HS-27A (cell line): ENCODE results near the gene TTLL11.
A peak's percentile ranks its signal among the peaks of the same experiment; 100 is the strongest.

Source experiments
- DNase-seq: peaks from one replicate; pipeline ENCODE4 v3.0.0-alpha.2; 2012; ENCODE audit warnings: low read depth, missing footprints

TTLL11 gene

DNA sequence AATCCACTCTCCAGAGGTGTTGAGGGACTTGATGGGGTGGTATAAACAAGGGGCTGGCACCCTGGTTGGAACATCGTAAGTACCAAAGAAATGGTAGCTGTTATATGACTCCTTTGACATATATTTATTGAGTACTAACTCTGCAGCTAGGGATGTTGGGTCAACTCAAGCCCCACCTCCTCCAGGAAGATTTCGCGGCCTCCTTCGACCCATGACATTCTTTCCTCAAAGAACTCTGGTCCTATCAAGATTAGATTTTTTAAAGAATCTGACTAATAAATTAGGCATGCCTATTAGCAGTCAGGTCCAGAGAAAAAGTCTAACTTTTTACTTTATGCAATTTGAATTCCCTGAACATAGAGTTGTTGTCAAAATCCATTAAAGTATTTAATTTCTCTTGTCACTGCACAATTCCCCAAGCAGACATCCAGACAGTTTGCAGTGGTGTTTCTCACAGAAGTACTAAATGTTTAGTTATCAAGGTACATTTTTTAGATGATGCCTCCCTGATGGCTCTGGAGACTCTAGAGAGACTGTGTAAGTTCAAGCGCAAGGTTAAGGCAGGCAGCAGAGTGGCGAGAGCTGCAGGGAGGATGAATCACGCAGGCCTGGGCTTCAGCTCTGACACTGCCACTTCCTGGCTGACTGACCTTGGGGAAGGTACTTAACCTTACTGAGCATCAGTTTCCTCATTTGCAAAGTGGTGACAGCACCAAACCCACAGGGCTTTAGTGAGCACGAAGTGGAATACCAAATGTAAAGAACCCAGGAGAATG is 209.6 kb downstream of the TTLL11 start:
- DNase-seq: no peak

DNA sequence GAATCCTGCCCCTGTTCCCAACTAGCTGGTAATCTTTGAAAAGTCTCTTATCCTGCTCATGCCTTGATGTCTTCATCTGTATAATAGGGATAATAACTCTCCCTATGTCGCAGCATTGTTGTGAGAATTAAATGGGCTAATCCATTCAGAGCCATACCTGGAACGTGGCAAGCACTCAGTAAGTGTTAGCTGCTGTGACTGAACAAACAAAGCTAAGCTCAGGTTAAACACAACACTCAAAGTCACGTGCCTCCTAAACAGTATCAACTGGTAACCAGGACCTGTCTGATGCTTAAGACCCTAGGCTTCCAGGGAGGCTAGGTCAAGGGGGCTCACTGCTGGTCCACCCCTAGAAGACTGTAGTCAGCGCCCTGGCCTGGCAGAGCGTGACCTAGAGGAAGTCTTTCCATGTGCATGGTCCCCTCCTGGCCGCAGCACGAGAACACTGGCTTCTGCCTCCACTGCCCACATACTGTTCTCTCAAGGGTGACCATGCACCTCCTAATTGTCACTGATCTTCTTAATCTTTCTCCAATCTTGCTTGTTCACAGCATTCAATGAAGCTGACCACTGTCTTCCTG is 211.1 kb downstream of the TTLL11 start:
- DNase-seq: no peak

DNA sequence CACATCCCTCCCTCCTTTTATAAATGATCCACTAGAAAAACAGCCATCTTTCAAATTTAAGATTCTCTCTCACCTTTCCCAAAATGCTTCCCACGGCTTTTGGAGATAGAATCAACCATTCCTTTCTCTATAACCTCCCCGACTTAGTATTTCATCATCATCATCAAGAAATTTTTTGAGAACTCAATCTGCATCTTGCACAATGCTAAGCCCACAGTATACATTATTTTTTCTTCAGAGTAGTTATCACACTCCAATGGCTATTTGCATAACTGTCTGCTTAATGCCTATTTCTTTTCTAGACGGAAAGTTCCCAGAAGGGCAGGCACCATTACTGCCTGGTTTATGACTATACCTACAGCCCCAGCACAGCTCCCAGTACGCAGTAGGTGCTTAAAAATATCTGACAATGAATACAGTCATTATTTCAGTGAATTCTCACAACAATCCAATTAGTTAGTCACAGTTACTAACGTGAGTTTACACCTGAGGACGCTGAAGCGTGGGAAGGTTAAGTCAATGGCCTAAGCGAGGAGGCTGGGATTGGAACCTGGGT is 212.7 kb downstream of the TTLL11 start:
- DNase-seq: no peak

DNA sequence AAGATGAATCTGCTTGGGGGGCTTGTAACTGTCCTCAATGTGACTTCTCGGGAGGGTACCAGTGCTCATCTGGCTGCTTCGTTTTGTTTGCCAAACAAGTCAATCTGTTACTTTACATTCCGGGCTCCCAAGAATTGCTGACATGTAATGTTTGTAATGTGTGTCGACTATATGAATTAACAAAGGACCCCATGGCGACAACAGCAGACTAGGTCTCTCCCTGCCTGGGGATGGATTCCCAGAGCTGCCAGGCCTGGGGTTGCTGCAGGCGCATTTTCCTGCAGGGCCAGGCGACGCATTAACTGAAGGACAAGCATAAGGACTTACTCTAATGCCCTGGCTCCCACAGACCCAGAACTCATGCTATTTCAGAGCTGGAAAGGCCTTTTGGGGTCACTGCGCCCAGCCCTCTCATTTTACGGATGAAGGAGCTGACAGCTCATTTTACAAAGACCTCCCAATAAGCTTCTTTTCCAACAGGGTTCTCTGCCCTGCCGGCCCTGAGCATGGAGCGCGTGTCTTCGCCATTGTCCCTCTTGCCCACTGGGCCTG is 214.8 kb downstream of the TTLL11 start:
- no peak for DNase-seq

GRCh38 chr9:121876658-121877271 is 216.3 kb downstream of the TTLL11 start:
- no peak for DNase-seq

DNA sequence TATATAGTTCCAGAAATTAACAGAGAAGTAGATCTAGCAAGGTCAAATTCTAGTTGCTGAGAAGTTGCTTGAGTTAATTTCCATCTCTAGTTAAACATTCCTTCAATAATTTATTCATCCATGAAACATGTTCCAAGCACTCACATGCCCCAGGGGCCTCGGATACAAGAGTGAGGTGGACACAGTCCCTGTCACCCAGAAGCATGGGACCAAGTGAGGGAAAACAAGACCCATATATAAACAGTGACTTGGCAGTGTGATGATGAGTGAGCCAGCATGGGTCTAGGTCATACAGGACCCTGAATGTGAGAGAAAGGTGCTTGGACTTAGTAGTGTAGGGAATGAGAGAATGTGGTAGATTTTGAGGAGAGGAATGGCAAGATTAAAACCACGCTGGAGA is 216.9 kb downstream of the TTLL11 start:
- DNase-seq: no peak

- no peak for DNase-seq
These were observed 218.6 kb downstream of the TTLL11 start for GRCh38 chr9:121874524-121874923.

DNA sequence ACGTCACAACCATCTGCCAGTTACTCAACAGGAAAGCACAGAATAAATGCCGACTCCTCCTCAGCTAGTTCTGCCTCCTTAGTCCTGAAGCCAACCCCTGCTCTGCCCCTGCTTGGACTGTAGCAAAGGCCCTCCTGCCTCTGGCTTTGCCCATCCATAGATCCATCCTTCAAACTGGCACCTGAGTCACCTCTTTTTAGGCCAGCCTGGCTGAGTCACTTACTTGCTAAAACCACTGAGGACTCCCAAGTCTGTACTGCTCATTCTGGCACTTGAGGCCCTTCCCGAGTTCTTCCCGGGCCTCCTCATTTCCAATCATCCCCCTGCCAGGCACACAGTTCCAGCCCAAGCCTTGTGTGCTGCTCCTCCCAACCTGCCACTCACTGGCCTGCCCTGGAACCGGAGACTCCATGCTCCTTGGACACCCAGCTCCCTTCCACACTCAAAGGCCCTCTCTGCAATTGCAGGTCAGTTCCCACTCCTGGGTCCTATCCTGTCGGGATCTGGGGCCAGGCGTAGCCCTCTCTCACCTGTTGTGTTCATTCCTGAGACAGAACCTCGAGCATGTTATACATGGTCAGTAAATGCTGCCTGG is 221.6 kb downstream of the TTLL11 start:
- no peak for DNase-seq

DNA sequence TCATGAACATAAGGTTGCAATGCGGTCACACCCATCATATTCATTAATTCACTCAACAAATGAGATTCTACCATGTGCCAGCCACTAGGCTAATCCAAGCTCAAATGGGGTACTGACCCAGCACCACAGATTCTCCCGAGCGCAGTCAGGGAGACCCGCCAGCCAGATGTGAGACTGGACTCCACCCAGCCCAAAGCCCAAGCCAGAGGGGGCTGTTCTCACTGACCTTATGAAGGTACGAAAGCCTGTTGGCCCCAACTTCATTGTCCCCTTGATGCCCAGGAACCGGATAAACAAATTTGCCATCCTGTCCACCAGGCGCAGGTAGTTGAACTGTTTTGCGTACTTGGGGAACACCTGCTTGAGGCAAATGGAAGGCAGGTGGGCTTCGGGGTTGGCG is 222.8 kb downstream of the TTLL11 start:
- no peak for DNase-seq

GRCh38 chr9:121868626-121869025 is 224.5 kb downstream of the TTLL11 start:
- no peak for DNase-seq

- no peak for DNase-seq
These were observed 226.2 kb downstream of the TTLL11 start for GRCh38 chr9:121866927-121867326.

- DNase-seq: no peak
These were observed 227.2 kb downstream of the TTLL11 start for GRCh38 chr9:121865884-121866283.

DNA sequence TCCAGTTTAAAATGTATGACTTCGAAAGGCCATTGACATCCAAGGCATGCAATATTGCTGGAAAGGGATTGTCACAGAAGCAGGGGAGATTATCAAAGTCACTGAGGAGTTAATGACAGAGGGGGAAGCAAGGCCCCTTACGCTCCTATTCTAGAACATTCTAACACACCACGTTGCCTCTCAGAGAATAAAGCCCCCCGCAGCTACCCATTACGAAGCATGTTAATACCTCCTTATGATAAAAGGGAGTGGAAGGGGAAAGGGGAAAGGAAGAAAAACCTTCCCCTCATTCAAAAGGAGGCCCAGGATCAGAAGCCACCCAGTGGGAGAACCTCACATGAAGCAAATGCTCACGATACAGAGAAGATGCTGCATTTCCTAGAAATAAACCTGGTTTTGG is 228.0 kb downstream of the TTLL11 start:
- no peak for DNase-seq

GRCh38 chr9:121863955-121864354 is 229.2 kb downstream of the TTLL11 start:
- no peak for DNase-seq

DNA sequence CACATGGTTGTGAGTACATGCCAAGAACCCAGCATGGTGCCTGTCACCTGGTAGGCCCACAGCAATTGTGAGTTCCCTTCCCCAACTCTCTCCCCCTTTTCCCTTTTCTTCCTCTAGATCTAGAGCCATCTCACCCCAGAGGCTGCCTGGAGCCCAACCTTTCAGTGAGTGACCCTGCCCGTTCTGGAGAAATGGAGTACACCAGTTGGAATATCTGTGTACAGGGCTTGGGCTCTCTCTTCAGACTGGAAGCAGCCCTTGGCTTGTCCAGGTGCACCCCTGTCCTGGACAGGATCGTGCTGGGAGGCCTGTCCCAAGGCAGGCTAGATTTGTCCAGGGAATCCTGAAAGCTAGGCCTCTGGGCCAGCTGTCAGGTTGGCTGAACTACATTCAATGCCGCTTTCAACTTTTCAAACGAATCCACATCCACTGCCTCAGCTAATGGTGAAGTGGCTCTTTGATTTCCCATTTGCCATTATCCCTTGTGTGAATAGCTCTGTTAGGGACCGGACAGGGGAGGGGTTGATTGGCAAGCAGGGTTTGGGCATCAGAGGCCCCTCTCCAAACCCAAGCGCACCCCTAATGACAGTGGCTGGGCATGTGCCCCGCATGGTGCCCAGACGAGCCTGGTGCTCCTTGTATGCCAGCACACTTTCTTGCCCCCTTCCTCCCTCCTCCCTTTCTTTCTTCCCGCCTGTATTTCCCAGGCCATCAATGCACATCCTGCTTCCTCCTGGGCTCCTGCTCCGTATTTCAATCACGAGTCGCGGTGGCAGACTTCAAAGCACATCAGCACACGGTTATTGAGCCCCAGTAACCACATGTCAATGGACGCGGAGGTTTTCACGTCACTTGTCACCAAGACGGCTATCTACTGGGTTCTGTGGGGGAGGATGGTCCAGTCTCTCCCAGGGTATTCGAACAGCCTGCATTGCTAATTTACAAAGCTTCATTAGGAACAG is 230.5 kb downstream of the TTLL11 start:
- no peak for DNase-seq

GRCh38 chr9:121861501-121862180 is 231.5 kb downstream of the TTLL11 start:
- no peak for DNase-seq

DNA sequence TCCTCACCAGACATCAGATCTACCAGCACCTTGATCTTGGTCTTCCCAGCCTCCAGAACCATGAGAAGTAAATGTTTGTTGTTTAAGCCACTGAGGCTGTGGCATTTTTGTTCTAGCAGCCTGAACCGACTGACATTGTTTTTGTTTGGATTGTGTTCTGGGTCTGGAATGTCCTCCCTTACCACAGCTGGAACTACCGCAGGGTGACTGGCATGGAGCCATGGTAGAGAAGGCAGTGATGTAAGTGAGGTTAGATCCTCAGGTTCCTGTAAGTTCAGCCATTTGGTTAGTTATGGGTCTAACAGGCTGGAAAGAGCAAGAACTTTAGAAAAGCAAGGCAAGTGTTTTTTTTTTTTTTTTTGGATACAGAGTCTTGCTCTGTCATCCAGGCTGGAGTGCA is 232.4 kb downstream of the TTLL11 start:
- DNase-seq: peak; percentile 31

DNA sequence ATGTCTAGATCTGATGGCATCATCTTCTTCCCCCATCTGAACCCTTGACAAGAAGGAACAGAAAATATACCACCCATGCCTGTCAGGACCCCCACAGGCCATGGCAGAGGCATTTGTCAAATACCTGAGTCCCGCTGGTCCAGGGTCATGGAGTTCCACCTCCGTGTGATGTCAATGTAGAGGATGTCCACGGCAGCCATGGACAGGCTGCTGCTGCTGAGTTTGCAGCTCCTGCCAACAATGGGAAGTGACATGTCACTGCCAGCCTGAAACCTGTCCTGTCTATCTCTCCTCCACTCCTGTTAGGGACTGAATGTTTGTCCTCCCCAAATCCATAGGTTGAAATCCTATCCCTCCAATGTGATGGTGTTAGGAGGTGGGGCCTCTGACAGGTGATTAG is 232.9 kb downstream of the TTLL11 start:
- no peak for DNase-seq

- DNase-seq: no peak
These were observed 233.5 kb downstream of the TTLL11 start for GRCh38 chr9:121859646-121860045.

DNA sequence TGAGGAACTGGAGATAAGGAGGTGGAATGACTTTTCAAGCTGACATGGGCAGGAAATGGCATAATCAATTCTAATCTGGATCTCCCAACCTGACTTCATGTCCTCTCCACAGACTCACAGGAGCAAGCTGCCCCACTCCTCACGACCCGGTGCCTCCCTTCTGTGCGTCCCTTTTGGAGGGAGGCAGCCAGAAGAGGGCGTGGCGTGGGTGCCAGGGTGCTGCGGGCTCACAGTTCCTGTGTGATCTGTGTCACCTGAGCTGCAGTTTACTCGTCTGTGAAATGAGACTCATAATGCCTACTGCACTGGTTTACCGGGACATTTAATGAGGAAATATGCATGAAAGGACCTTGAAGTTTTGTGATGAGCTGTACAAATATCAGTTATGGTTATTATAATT is 234.3 kb downstream of the TTLL11 start:
- DNase-seq: no peak

- no peak for DNase-seq
These were observed 235.2 kb downstream of the TTLL11 start for GRCh38 chr9:121857928-121858327.
